ENCODE measurements around the gene SLC25A26.

DNA sequence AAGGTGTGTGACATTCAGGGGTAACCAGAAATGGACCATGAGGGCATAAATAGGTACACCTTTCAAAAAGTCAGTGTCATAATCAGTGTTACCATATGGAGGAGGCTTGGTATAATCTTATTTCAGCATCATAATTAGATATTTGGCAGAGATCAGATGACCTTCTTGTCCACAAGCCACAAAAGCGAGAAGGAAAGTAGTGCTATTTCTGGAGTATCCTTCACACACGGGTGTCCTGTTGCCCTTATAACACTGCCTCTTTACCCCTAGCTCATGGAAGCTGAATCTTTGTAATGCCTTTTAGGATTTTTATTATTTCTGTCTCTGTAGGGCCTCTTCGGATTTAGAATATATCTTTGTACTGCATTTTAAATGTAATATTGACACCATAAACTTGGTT, 147.2 kb downstream of the SLC25A26 start:
- no peak for TF ChIP-seq ZNF274 (IDR thresholded peaks at IDR 0.05; ENCODE audit: low read depth, low read length)
- TF ChIP-seq YY1 (IDR thresholded peaks at IDR 0.05; ENCODE audit: insufficient read depth, insufficient read length) = no peak
